SK-N-SH (cell line): ENCODE results near the gene ZNF507. TPM values are rescaled to one million over a fixed set of nuclear protein-coding genes. Genes with fewer than 3 reads are reported as not detected.

Experiments
- CTCF ChIA-PET: fragments of 300-600, 350-600 bp; formaldehyde crosslinking; extraction: SDS; loops from one replicate; lab custom pipeline; 2021; lab: Yijun Ruan, JAX
- POLR2A ChIA-PET: fragments of 350-600 bp; sonication (Branson Sonifier 250); formaldehyde crosslinking; extraction: SDS; loops from one replicate; lab custom pipeline; 2020; ENCODE audit warnings: antibody characterized with exemption, inconsistent platforms; lab: Yijun Ruan, JAX
- DNase-seq: peaks from one replicate; pipeline ENCODE4 v3.0.0; 2012
- H2AFZ ChIP-seq: fragments of 200-600 bp; sonication (generic); 2 replicates; pipeline ENCODE4 v1.8.1; 2016; ENCODE audit warnings: antibody characterized with exemption, mild to moderate bottlenecking, low read depth
- H3F3A ChIP-seq: fragments of 200-600 bp; sonication (generic); replicated peaks from 2 replicates; pipeline ENCODE3; 2016; ENCODE audit warnings: antibody characterized with exemption, mild to moderate bottlenecking; ENCODE audit not compliant: insufficient read depth
- H3K27ac ChIP-seq, 2 experiments: fragments of 200-500 bp in 1 of 2; fragments of 200-600 bp in 1 of 2; sonication (Bioruptor generic) in 1 of 2; sonication (generic), shearing (Covaris generic) in 1 of 2; 2 replicates each; pipeline versions ENCODE4 v1.5.1 to v1.6.1; 2014 to 2016; ENCODE audit warnings: low read depth in 2 of 2, inconsistent platforms in 1 of 2, low read length in 1 of 2, mild to moderate bottlenecking in 1 of 2, mixed read lengths in 1 of 2
- H3K27me3 ChIP-seq: fragments of 200-600 bp; sonication (generic), shearing (Covaris generic); 2 replicates; pipeline ENCODE4 v1.6.1; 2016; ENCODE audit warnings: mixed run types; ENCODE audit not compliant: insufficient read depth
- H3K36me3 ChIP-seq, 2 experiments: fragments of 200-500 bp in 1 of 2; fragments of 200-600 bp in 1 of 2; sonication (Bioruptor generic) in 1 of 2; sonication (generic) in 1 of 2; replicated peaks in 1 of 2; 2 replicates each; pipeline versions ENCODE3 to v1.5.1; 2014 to 2016; ENCODE audit warnings: low read length in 1 of 2, mild to moderate bottlenecking in 1 of 2; ENCODE audit not compliant: insufficient read depth in 2 of 2, control insufficient read depth in 1 of 2
- H3K4me1 ChIP-seq, 2 experiments: fragments of 200-500 bp in 1 of 2; fragments of 200-600 bp in 1 of 2; sonication (Bioruptor generic) in 1 of 2; sonication (generic), shearing (Covaris generic) in 1 of 2; 2 replicates each; pipeline versions ENCODE4 v1.5.1 to v1.6.1; 2014 to 2016; ENCODE audit warnings: low read depth in 1 of 2, low read length in 1 of 2, mixed run types in 1 of 2; ENCODE audit not compliant: insufficient read depth in 2 of 2, control insufficient read depth in 1 of 2
- H3K4me2 ChIP-seq: fragments of 200-600 bp; sonication (generic), shearing (Covaris generic); 2 replicates; pipeline ENCODE4 v1.6.1; 2017; ENCODE audit warnings: mixed run types
- H3K4me3 ChIP-seq, 2 experiments: fragments of 200-500 bp in 1 of 2; fragments of 200-600 bp in 1 of 2; sonication (Bioruptor generic) in 1 of 2; sonication (generic), shearing (Covaris generic) in 1 of 2; 2 replicates each; pipeline versions ENCODE4 v1.5.1 to v1.8.1; 2014 to 2016; ENCODE audit warnings: low read depth in 2 of 2, inconsistent platforms in 1 of 2, low read length in 1 of 2, mild to moderate bottlenecking in 1 of 2, mixed read lengths in 1 of 2, moderate library complexity in 1 of 2
- H3K79me2 ChIP-seq: fragments of 200-600 bp; sonication (generic); 2 replicates; pipeline ENCODE4 v1.8.1; 2017; ENCODE audit warnings: mild to moderate bottlenecking; ENCODE audit not compliant: insufficient read depth
- H3K9ac ChIP-seq: fragments of 200-600 bp; sonication (generic); 2 replicates; pipeline ENCODE4 v1.6.1; 2017; ENCODE audit warnings: mixed run types
- H3K9me2 ChIP-seq: fragments of 200-600 bp; sonication (generic); 2 replicates; pipeline ENCODE4 v1.6.1; 2017; ENCODE audit warnings: mixed run types
- H3K9me3 ChIP-seq: fragments of 200-600 bp; sonication (generic); 2 replicates; pipeline ENCODE4 v1.6.1; 2017; ENCODE audit warnings: mixed run types, mild to moderate bottlenecking, moderate library complexity
- H4K20me1 ChIP-seq: fragments of 200-600 bp; sonication (generic); 2 replicates; pipeline ENCODE4 v1.6.1; 2017; ENCODE audit warnings: mild to moderate bottlenecking, mixed run types; ENCODE audit not compliant: insufficient read depth
- CTCF ChIP-seq: fragments of 200-600 bp; sonication (generic); IDR thresholded peaks from 2 replicates; pipeline ENCODE4 v1.6.1; 2017; ENCODE audit warnings: antibody characterized with exemption, mild to moderate bottlenecking, moderate library complexity
- FOSL2 ChIP-seq: IDR thresholded peaks from 2 replicates; pipeline ENCODE4 v1.4.0; 2012; ENCODE audit warnings: low read depth, mild to moderate bottlenecking, moderate library complexity, borderline replicate concordance
- GABPA ChIP-seq: IDR thresholded peaks from 2 replicates; pipeline ENCODE4 v1.4.0; 2012; ENCODE audit warnings: low read depth, mild to moderate bottlenecking
- GATA2 ChIP-seq: sonication (generic); formaldehyde crosslinking; IDR thresholded peaks from 2 replicates; pipeline ENCODE4 v1.5.0; 2020; ENCODE audit warnings: mild to moderate bottlenecking, missing genetic modification reagents
- JUND ChIP-seq: IDR thresholded peaks from 2 replicates; pipeline ENCODE4 v1.4.0; 2012
- MEF2A ChIP-seq: IDR thresholded peaks from 2 replicates; pipeline ENCODE4 v1.4.0; 2012; ENCODE audit warnings: low read depth, borderline replicate concordance
- MXI1 ChIP-seq: IDR thresholded peaks from 2 replicates; pipeline ENCODE4 v1.6.1; 2012; ENCODE audit warnings: mild to moderate bottlenecking, low read depth, low read length, improper control_type of control experiment
- NRF1 ChIP-seq: IDR thresholded peaks from 2 replicates; pipeline ENCODE4 v1.6.1; 2012; ENCODE audit warnings: low read depth, mild to moderate bottlenecking, low read length
- PBX3 ChIP-seq: IDR thresholded peaks from 2 replicates; pipeline ENCODE4; 2012
- RAD21 ChIP-seq: IDR thresholded peaks from 2 replicates; pipeline ENCODE4 v1.6.1; 2012; ENCODE audit warnings: mild to moderate bottlenecking, low read length
- REST ChIP-seq: IDR thresholded peaks from 2 replicates; pipeline ENCODE4 v1.6.1; 2012; ENCODE audit warnings: mild to moderate bottlenecking, low read depth, low read length, moderate library complexity
- TCF12 ChIP-seq: IDR thresholded peaks from 2 replicates; pipeline ENCODE4 v1.4.0; 2012
- USF1 ChIP-seq: IDR thresholded peaks from 2 replicates; pipeline ENCODE4 v1.4.0; 2012; ENCODE audit warnings: low read depth, borderline replicate concordance
- YY1 ChIP-seq: IDR thresholded peaks from 2 replicates; pipeline ENCODE4 v1.4.0; 2012; ENCODE audit warnings: low read depth, mild to moderate bottlenecking
- WGBS: methylation state at CpG from one replicate; pipeline ENCODE4 v1.1.6; 2017; ENCODE audit warnings: low lambda C conversion rate; 5-methylcytosine and 5-hydroxymethylcytosine counted together
- polyA plus RNA-seq, 3 experiments: library from polyadenylated mRNA; depleted of rRNA; stranded (reverse); fragments of >200 nt; gene quantifications; 2 replicates each; pipeline ENCODE4 v1.2.3, GENCODE V29; 2012

The ZNF507 gene
- polyA plus RNA-seq, 1 of the 3 experiments (the other 2 are of a cell fraction): 6.8 TPM

- Histone ChIP-seq H3K79me2 (no peaks in the 10 kb centered on the region), H3K4me2 (no peak overlapping the region), H3K36me3 (no peaks in the 10 kb centered on the region), H3K4me3 (no peak overlapping the region), H3K9me2 (no peaks in the 10 kb centered on the region), H3K27ac (no peak overlapping the region), H3K27me3 (no peaks in the 10 kb centered on the region), H3K4me1 (no peaks in the 10 kb centered on the region), H4K20me1 (no peaks in the 10 kb centered on the region), H3K9me3 (no peaks in the 10 kb centered on the region), H3K9ac (no peak overlapping the region), H3F3A (no peaks in the 10 kb centered on the region), H2AFZ (no peak overlapping the region)
- TF ChIP-seq MXI1 (no peak), TCF12 (no peak), FOSL2 (no peak), REST (no peak), GATA2 (CRISPR knock-in tag) (no peak), GABPA (no peak), JUND (no peak), PBX3 (no peak), USF1 (no peak), YY1 (no peak), MEF2A (no peak)
- POLR2A ChIA-PET: no interaction called here
- 39% methylated on average over 1 of the region's 1 CpG for WGBS
- CTCF ChIA-PET: no interaction called here
- no peak for DNase-seq
Measured at GRCh38 chr19:32317086-32317485, 28.3 kb upstream of the ZNF507 start.

- POLR2A ChIA-PET: interaction anchor here (0.6 kb wide), 1 partner anchor 17 kb away, joined by 3 read pairs; no protein-coding TSS in a partner anchor
- TF ChIP-seq NRF1 (no peak), RAD21 (peak; percentile 33; the same call in 1 of the 2 replicates), CTCF (peak; percentile 20; the same call in 1 of the 2 replicates)
Measured at GRCh38 chr19:32318884-32319520, 26.4 kb upstream of the ZNF507 start.

More at GRCh38 chr19:32318884-32319520, 26.4 kb upstream of the ZNF507 start:
- Histone ChIP-seq H3K27ac (no peak overlapping the region), H3K9me2 (no peaks in the 10 kb centered on the region), H3K9me3 (no peaks in the 10 kb centered on the region), H3K79me2 (no peaks in the 10 kb centered on the region), H3K9ac (no peak overlapping the region), H3F3A (no peaks in the 10 kb centered on the region), H3K4me1 (no peaks in the 10 kb centered on the region), H3K4me2 (no peak overlapping the region), H2AFZ (no peak overlapping the region), H3K27me3 (no peaks in the 10 kb centered on the region), H3K4me3 (no peak overlapping the region), H3K36me3 (no peaks in the 10 kb centered on the region), H4K20me1 (no peaks in the 10 kb centered on the region)
- 46% methylated on average over 5 of the region's 5 CpGs for WGBS
- peak; percentile 64 for DNase-seq
- CTCF ChIA-PET: interaction anchor here (0.6 to 1.8 kb wide), 13 partner anchors 11 to 1653 kb away, joined by 3 to 6 read pairs (median 3); no protein-coding TSS in a partner anchor
